GM23338 (cell line): ENCODE data around the gene TEKTIP1. TPM values are rescaled to one million over a fixed set of nuclear protein-coding genes. Genes with fewer than 3 reads are reported as not detected.

ENCODE experiments used
- ATAC-seq: fragments of 200-7000 bp; cut with Tn5 transposase; 3 replicates; pipeline ENCODE4 v1.9.1; 2020
- DNase-seq: peaks from one replicate; pipeline ENCODE4 v3.0.0-alpha.2; 2015; ENCODE audit warnings: low spot score
- H2AFZ ChIP-seq: fragments of 200-600 bp; sonication (generic); 2 replicates; pipeline ENCODE4 v1.8.0; 2016; ENCODE audit warnings: antibody characterized with exemption, mild to moderate bottlenecking, moderate library complexity
- H3F3A ChIP-seq: fragments of 200-600 bp; sonication (generic); replicated peaks from 2 replicates; pipeline ENCODE4 v1.8.0; 2017; ENCODE audit warnings: antibody characterized with exemption, mixed run types, low read depth
- H3K27ac ChIP-seq: fragments of 200-600 bp; sonication (generic); 2 replicates; pipeline ENCODE4 v1.6.1; 2016; ENCODE audit warnings: low read depth
- H3K27me3 ChIP-seq: fragments of 200-600 bp; sonication (generic); 2 replicates; pipeline ENCODE4 v1.8.0; 2016; ENCODE audit warnings: mild to moderate bottlenecking, mixed run types, moderate library complexity; ENCODE audit not compliant: insufficient read depth
- H3K36me3 ChIP-seq: fragments of 200-600 bp; sonication (generic); 2 replicates; pipeline ENCODE4 v1.8.0; 2016; ENCODE audit warnings: mild to moderate bottlenecking; ENCODE audit not compliant: insufficient read depth
- H3K4me1 ChIP-seq: fragments of 200-600 bp; sonication (generic); 2 replicates; pipeline ENCODE4 v1.8.0; 2016; ENCODE audit warnings: mild to moderate bottlenecking, moderate library complexity; ENCODE audit not compliant: insufficient read depth
- H3K4me2 ChIP-seq: fragments of 200-600 bp; sonication (generic); 2 replicates; pipeline ENCODE4 v1.7.1; 2017; ENCODE audit warnings: mixed run types
- H3K4me3 ChIP-seq: fragments of 200-600 bp; sonication (generic); 2 replicates; pipeline ENCODE4 v1.6.1; 2016; ENCODE audit warnings: mixed run types
- H3K79me2 ChIP-seq: fragments of 200-600 bp; sonication (generic); replicated peaks from 2 replicates; pipeline ENCODE4 v1.8.0; 2017; ENCODE audit warnings: mild to moderate bottlenecking; ENCODE audit not compliant: insufficient read depth
- H3K9me2 ChIP-seq: fragments of 200-600 bp; sonication (generic); 2 replicates; pipeline ENCODE4 v1.8.0; 2017; ENCODE audit not compliant: insufficient read depth
- H4K20me1 ChIP-seq: fragments of 200-600 bp; sonication (generic); replicated peaks from 2 replicates; pipeline ENCODE4 v1.8.0; 2017; ENCODE audit warnings: mild to moderate bottlenecking; ENCODE audit not compliant: insufficient read depth
- H3K27ac Mint-ChIP-seq: 2 replicates; pipeline ENCODE4 v1.8.0; 2020; ENCODE audit warnings: inconsistent platforms, mild to moderate bottlenecking, moderate library complexity, mixed read lengths
- H3K27me3 Mint-ChIP-seq: 3 replicates; pipeline ENCODE4 v1.8.0; 2022; ENCODE audit warnings: low read depth, mild to moderate bottlenecking, moderate library complexity, mixed read lengths, inconsistent platforms; ENCODE audit not compliant: insufficient read depth, poor library complexity
- H3K36me3 Mint-ChIP-seq: 3 replicates; pipeline ENCODE4 v1.8.0; 2021; ENCODE audit warnings: low read depth, mild to moderate bottlenecking, inconsistent platforms, moderate library complexity, mixed read lengths
- H3K4me1 Mint-ChIP-seq: 3 replicates; pipeline ENCODE4 v1.8.0; 2020; ENCODE audit warnings: mild to moderate bottlenecking, inconsistent platforms, mixed read lengths
- H3K4me3 Mint-ChIP-seq: 3 replicates; pipeline ENCODE4 v1.8.0; 2021; ENCODE audit warnings: moderate library complexity, mild to moderate bottlenecking, inconsistent platforms, mixed read lengths
- H3K9me3 Mint-ChIP-seq: 3 replicates; pipeline ENCODE4 v1.8.0; 2020; ENCODE audit warnings: moderate library complexity, mild to moderate bottlenecking, inconsistent platforms, mixed read lengths
- CREB1 ChIP-seq: fragments of 250-450 bp; sonication (Bioruptor Pico); IDR thresholded peaks from 2 replicates; pipeline ENCODE4 v1.5.0; 2020; ENCODE audit warnings: low read depth, mild to moderate bottlenecking, moderate library complexity
- CTCF ChIP-seq, 2 experiments: fragments of 200-600 bp in 1 of 2; sonication (generic) in 1 of 2; conservative IDR thresholded peaks; 2 replicates each; pipeline versions ENCODE4 v1.5.1 to v1.6.1; 2016 to 2017; ENCODE audit warnings: antibody characterized with exemption in 2 of 2, low read depth in 2 of 2, mild to moderate bottlenecking in 2 of 2, moderate library complexity in 1 of 2
- EZH2 ChIP-seq: fragments of 200-600 bp; sonication (generic); IDR thresholded peaks from one replicate; pipeline ENCODE4 v1.8.0; 2017; ENCODE audit warnings: antibody characterized with exemption, mild to moderate bottlenecking, low read depth; ENCODE audit not compliant: unreplicated experiment
- NANOG ChIP-seq: IDR thresholded peaks from 2 replicates; pipeline ENCODE4 v1.6.1; 2016; ENCODE audit warnings: antibody characterized with exemption, borderline replicate concordance
- ZNF331 ChIP-seq: fragments of 250-450 bp; sonication (Bioruptor Pico); IDR thresholded peaks from 2 replicates; pipeline ENCODE4 v1.5.0; 2020; ENCODE audit warnings: low read depth, mild to moderate bottlenecking, moderate library complexity
- polyA plus RNA-seq: library from polyadenylated mRNA; unstranded; fragments of >200 nt; fragmentation: Nextera tagmentation; extraction: Ambion mirVana; gene quantifications from 2 replicates; pipeline ENCODE4 v1.2.1, GENCODE V29; 2016
- total RNA-seq: library from RNA; depleted of rRNA; stranded (reverse); fragments of >200 nt; shearing (Covaris generic); gene quantifications from 2 replicates; pipeline ENCODE4 v1.2.3, GENCODE V29; 2014
- TF ChIP-seq, protein P1 (sequence below): fragments of 250-450 bp; sonication (Bioruptor Pico); IDR thresholded peaks from 2 replicates; pipeline ENCODE4 v1.5.0; 2020; ENCODE audit warnings: mild to moderate bottlenecking, moderate library complexity

TEKTIP1 gene
- total and polyA plus RNA-seq, 2 experiments from 2014 or later = not detected

DNA sequence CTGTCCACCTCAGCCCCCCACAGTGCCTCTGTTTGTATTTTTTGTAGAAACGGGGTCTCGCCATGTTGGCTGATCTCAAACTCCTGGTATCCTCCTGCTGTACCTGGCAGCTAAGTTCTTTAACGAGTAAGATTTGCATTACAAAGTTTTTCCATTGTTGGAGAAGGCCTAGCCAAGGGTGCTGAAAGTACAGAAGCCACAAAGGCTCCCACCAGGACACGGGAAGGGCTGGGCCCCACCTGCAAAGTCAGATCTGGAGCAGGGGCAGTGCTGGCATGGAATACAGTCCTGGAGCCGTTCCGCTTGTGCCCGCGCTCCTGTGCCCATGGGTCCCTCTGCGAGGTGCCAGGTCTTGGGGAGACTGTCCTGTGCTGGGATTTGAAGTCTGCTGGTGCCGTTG is 20.7 kb upstream of the TEKTIP1 start:
- H3K27ac Mint-ChIP-seq = peak overlapping the region; percentile 87
- Histone ChIP-seq H3K4me3 (peak overlapping the region; percentile 27; the same call in 1 of the 2 replicates), H3K79me2 (peaks cover 60% of the 10 kb centered on the region), H3K36me3 (no peaks in the 10 kb centered on the region), H3K9me2 (no peaks in the 10 kb centered on the region), H3K4me1 (peaks cover 29% of the 10 kb centered on the region), H3K27me3 (no peaks in the 10 kb centered on the region), H3K4me2 (peak overlapping the region; percentile 70), H4K20me1 (no peaks in the 10 kb centered on the region; the same call in 1 of the 2 replicates), H2AFZ (no peak overlapping the region), H3K27ac (peak overlapping the region; percentile 12; the same call in 1 of the 2 replicates), H3F3A (no peaks in the 10 kb centered on the region)
- H3K9me3 Mint-ChIP-seq = no peaks in the 10 kb centered on the region; the same call in 1 of the 3 replicates
- TF ChIP-seq NANOG = peak; percentile 67
- TF ChIP-seq, protein P1, sequence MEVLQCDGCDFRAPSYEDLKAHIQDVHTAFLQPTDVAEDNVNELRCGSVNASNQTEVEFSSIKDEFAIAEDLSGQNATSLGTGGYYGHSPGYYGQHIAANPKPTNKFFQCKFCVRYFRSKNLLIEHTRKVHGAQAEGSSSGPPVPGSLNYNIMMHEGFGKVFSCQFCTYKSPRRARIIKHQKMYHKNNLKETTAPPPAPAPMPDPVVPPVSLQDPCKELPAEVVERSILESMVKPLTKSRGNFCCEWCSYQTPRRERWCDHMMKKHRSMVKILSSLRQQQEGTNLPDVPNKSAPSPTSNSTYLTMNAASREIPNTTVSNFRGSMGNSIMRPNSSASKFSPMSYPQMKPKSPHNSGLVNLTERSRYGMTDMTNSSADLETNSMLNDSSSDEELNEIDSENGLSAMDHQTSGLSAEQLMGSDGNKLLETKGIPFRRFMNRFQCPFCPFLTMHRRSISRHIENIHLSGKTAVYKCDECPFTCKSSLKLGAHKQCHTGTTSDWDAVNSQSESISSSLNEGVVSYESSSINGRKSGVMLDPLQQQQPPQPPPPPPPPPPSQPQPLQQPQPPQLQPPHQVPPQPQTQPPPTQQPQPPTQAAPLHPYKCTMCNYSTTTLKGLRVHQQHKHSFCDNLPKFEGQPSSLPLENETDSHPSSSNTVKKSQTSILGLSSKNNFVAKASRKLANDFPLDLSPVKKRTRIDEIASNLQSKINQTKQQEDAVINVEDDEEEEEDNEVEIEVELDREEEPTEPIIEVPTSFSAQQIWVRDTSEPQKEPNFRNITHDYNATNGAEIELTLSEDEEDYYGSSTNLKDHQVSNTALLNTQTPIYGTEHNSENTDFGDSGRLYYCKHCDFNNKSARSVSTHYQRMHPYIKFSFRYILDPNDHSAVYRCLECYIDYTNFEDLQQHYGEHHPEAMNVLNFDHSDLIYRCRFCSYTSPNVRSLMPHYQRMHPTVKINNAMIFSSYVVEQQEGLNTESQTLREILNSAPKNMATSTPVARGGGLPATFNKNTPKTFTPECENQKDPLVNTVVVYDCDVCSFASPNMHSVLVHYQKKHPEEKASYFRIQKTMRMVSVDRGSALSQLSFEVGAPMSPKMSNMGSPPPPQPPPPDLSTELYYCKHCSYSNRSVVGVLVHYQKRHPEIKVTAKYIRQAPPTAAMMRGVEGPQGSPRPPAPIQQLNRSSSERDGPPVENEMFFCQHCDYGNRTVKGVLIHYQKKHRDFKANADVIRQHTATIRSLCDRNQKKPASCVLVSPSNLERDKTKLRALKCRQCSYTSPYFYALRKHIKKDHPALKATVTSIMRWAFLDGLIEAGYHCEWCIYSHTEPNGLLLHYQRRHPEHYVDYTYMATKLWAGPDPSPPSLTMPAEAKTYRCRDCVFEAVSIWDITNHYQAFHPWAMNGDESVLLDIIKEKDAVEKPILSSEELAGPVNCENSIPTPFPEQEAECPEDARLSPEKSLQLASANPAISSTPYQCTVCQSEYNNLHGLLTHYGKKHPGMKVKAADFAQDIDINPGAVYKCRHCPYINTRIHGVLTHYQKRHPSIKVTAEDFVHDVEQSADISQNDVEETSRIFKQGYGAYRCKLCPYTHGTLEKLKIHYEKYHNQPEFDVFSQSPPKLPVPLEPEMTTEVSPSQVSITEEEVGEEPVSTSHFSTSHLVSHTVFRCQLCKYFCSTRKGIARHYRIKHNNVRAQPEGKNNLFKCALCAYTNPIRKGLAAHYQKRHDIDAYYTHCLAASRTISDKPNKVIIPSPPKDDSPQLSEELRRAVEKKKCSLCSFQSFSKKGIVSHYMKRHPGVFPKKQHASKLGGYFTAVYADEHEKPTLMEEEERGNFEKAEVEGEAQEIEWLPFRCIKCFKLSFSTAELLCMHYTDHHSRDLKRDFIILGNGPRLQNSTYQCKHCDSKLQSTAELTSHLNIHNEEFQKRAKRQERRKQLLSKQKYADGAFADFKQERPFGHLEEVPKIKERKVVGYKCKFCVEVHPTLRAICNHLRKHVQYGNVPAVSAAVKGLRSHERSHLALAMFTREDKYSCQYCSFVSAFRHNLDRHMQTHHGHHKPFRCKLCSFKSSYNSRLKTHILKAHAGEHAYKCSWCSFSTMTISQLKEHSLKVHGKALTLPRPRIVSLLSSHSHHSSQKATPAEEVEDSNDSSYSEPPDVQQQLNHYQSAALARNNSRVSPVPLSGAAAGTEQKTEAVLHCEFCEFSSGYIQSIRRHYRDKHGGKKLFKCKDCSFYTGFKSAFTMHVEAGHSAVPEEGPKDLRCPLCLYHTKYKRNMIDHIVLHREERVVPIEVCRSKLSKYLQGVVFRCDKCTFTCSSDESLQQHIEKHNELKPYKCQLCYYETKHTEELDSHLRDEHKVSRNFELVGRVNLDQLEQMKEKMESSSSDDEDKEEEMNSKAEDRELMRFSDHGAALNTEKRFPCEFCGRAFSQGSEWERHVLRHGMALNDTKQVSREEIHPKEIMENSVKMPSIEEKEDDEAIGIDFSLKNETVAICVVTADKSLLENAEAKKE (CRISPR knock-in tag) = no peak
- H3K27me3 Mint-ChIP-seq = peaks cover 11% of the 10 kb centered on the region
- peak; percentile 70 for ATAC-seq
- DNase-seq = peak; percentile 61
- peak overlapping the region; percentile 48 for H3K4me3 Mint-ChIP-seq
- H3K4me1 Mint-ChIP-seq = peaks cover 40% of the 10 kb centered on the region
- peaks cover 9% of the 10 kb centered on the region for H3K36me3 Mint-ChIP-seq

DNA sequence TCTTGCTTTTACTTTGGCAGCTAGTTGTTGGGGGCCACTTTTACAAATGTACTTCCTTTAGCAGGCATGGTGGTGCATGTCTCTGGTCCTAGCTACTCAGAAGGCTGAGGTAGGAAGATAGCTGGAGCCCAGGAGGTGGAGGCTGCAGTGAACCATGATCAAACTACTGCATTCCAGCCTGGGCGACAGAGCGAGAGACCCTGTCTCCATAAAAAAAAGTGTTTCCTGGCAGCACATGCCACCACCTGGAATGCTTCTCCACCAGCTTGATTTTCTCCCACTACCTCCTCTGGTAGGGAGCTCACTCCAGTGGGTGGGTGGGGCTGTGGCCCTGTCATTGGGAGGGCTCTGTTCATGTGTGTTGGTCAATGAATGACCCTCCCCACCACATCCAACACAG is 20.3 kb upstream of the TEKTIP1 start:
- Mint-ChIP-seq H3K36me3 (peaks cover 9% of the 10 kb centered on the region), H3K4me3 (peak overlapping the region; percentile 48), H3K27ac (peak overlapping the region; percentile 87), H3K4me1 (peaks cover 40% of the 10 kb centered on the region), H3K27me3 (peaks cover 11% of the 10 kb centered on the region), H3K9me3 (no peaks in the 10 kb centered on the region; the same call in 1 of the 3 replicates)
- DNase-seq (no peak), ATAC-seq (no peak)
- 0 out of 2 replicates have a peak overlapping the region, but pooled peaks have one; percentile 12 for H3K27ac ChIP-seq
- peak overlapping the region; percentile 70 for H3K4me2 ChIP-seq
- H3K36me3 ChIP-seq = no peaks in the 10 kb centered on the region
- no peaks in the 10 kb centered on the region for H3F3A ChIP-seq
- H3K9me2 ChIP-seq = no peaks in the 10 kb centered on the region
- H2AFZ ChIP-seq = no peak overlapping the region
- H3K4me1 ChIP-seq = peaks cover 29% of the 10 kb centered on the region
- no peaks in the 10 kb centered on the region for H3K27me3 ChIP-seq
- peak overlapping the region; percentile 27; the same call in 1 of the 2 replicates for H3K4me3 ChIP-seq
- H3K79me2 ChIP-seq = peaks cover 58% of the 10 kb centered on the region
- no peak for TF ChIP-seq CREB1 (CRISPR knock-in tag)
- no peak for TF ChIP-seq CTCF (conservative IDR thresholded peaks at IDR 0.05; ENCODE audit: low read depth in 2 of 2)
- TF ChIP-seq ZNF331 (CRISPR knock-in tag) = no peak
- TF ChIP-seq EZH2 = no peak
- no peaks in the 10 kb centered on the region; the same call in 1 of the 2 replicates for H4K20me1 ChIP-seq
